GM19397 (cell line): ENCODE results near the gene FLRT1.

Experiments used
- ATAC-seq: cut with Tn5 transposase; IDR thresholded peaks from one replicate; pipeline ENCODE4 v1.9.1; 2021; ENCODE audit warnings: mild to moderate bottlenecking, moderate library complexity; ENCODE audit not compliant: unreplicated experiment

The FLRT1 gene

GRCh38 chr11:64084146-64084950 is 48.6 kb downstream of the FLRT1 start:
- no peak for ATAC-seq

GRCh38 chr11:64084951-64085710 is 49.4 kb downstream of the FLRT1 start:
- ATAC-seq = no peak
